HCT116 (cell line): ENCODE results near the gene PLA1A. TPM values are rescaled to one million over a fixed set of nuclear protein-coding genes. Genes with fewer than 3 reads are reported as not detected.

Experiments used
- ATAC-seq: fragments of 200-7000 bp; cut with Tn5 transposase; 2 replicates; pipeline ENCODE4 v1.9.1; 2020; ENCODE audit warnings: mild to moderate bottlenecking, moderate library complexity
- BruUV-seq: library from RNA; stranded (reverse); fragments of 400-500 nt; replicated peaks from 2 replicates; lab custom pipeline; 2021; lab: Mats Ljungman, UMichigan
- CTCF ChIA-PET: fragments of 300-600 bp; sonication (Branson Sonifier 250); formaldehyde crosslinking; loops from one replicate; lab custom pipeline; 2021; ENCODE audit warnings: antibody characterized with exemption; lab: Charles Lee
- POLR2A ChIA-PET: fragments of 300-600, 350-600 bp; sonication (Branson Sonifier 250); formaldehyde crosslinking; loops from one replicate; lab custom pipeline; 2021; ENCODE audit warnings: antibody characterized with exemption; lab: Charles Lee
- RAD21 ChIA-PET, 2 experiments: fragments of 300-600 bp; sonication (Branson Sonifier 250); formaldehyde crosslinking; loops; one replicate each; lab custom pipeline; 2023; ENCODE audit warnings: low total read pairs in 2 of 2; ENCODE audit not compliant: uncharacterized antibody in 2 of 2, unreplicated experiment in 2 of 2, low non-redundant PET in 1 of 2; lab: Charles Lee
- DNase-seq: peaks from one replicate; pipeline ENCODE4 v3.0.0-alpha.2; 2010; ENCODE audit warnings: low read depth, low spot score
- H2AFZ ChIP-seq: fragments of 200-600 bp; shearing (Covaris generic), sonication (generic); 2 replicates; pipeline ENCODE4 v1.6.1; 2017; ENCODE audit warnings: low read depth, mixed run types, mixed read lengths, antibody characterized with exemption, low read length; ENCODE audit not compliant: poor library complexity, severe bottlenecking
- H3K27ac ChIP-seq: 2 replicates; pipeline ENCODE4 v1.5.1; 2012; ENCODE audit warnings: low read depth, low read length
- H3K27me3 ChIP-seq: fragments of 200-600 bp; sonication (generic); 2 replicates; pipeline ENCODE4 v1.6.1; 2016; ENCODE audit warnings: mixed run types, low read length, mixed read lengths; ENCODE audit not compliant: insufficient read depth
- H3K36me3 ChIP-seq, 2 experiments: fragments of 200-500 bp in 1 of 2; fragments of 200-600 bp in 1 of 2; sonication (Bioruptor generic) in 1 of 2; sonication (generic) in 1 of 2; 2 replicates each; pipeline versions ENCODE4 v1.5.1 to v1.6.1; 2014 to 2016; ENCODE audit warnings: low read length in 2 of 2, inconsistent platforms in 1 of 2, mixed read lengths in 1 of 2, mixed run types in 1 of 2; ENCODE audit not compliant: insufficient read depth in 2 of 2, control insufficient read depth in 1 of 2
- H3K4me1 ChIP-seq, 2 experiments: fragments of 200-600 bp in 1 of 2; sonication (generic) in 1 of 2; 2 replicates each; pipeline versions ENCODE4 v1.5.1 to v1.6.1; 2012 to 2017; ENCODE audit warnings: low read length in 2 of 2, inconsistent platforms in 1 of 2, mild to moderate bottlenecking in 1 of 2, mixed read lengths in 1 of 2, mixed run types in 1 of 2, moderate library complexity in 1 of 2; ENCODE audit not compliant: insufficient read depth in 2 of 2, control insufficient read depth in 1 of 2
- H3K4me2 ChIP-seq: fragments of 200-600 bp; sonication (generic); 2 replicates; pipeline ENCODE4 v1.6.1; 2017; ENCODE audit warnings: mixed run types, low read length, mixed read lengths
- H3K4me3 ChIP-seq, 2 experiments: fragments of 200-600 bp in 1 of 2; sonication (generic) in 1 of 2; replicated peaks in 1 of 2; 2 replicates each; pipeline ENCODE4 v1.5.1; 2011 to 2016; ENCODE audit warnings: low read length in 2 of 2, control low read depth in 1 of 2, low read depth in 1 of 2, mild to moderate bottlenecking in 1 of 2, mixed read lengths in 1 of 2, mixed run types in 1 of 2
- H3K79me2 ChIP-seq: fragments of 200-600 bp; sonication (generic); 2 replicates; pipeline ENCODE4 v1.6.1; 2017; ENCODE audit warnings: mild to moderate bottlenecking, mixed run types, low read length, moderate library complexity, mixed read lengths; ENCODE audit not compliant: insufficient read depth
- H3K9ac ChIP-seq: fragments of 200-600 bp; sonication (generic); 2 replicates; pipeline ENCODE4 v1.6.1; 2016; ENCODE audit warnings: low read length, mixed read lengths
- H3K9me2 ChIP-seq: fragments of 200-600 bp; sonication (generic), shearing (Covaris generic); 2 replicates; pipeline ENCODE4 v1.6.1; 2017; ENCODE audit warnings: mixed run types, mild to moderate bottlenecking, moderate library complexity; ENCODE audit not compliant: insufficient read depth
- H3K9me3 ChIP-seq, 2 experiments: fragments of 200-500 bp in 1 of 2; fragments of 200-600 bp in 1 of 2; sonication (Bioruptor generic) in 1 of 2; sonication (generic) in 1 of 2; 2 replicates each; pipeline ENCODE4 v1.6.1; 2014 to 2017; ENCODE audit warnings: low read length in 2 of 2, mixed read lengths in 2 of 2, inconsistent platforms in 1 of 2, low read depth in 1 of 2, mild to moderate bottlenecking in 1 of 2, mixed run types in 1 of 2, moderate library complexity in 1 of 2; ENCODE audit not compliant: control insufficient read depth in 1 of 2, insufficient read depth in 1 of 2
- H4K20me1 ChIP-seq: fragments of 200-600 bp; sonication (generic), shearing (Covaris generic); 2 replicates; pipeline ENCODE4 v1.6.1; 2017; ENCODE audit warnings: mixed run types, mild to moderate bottlenecking, moderate library complexity; ENCODE audit not compliant: insufficient read depth
- CEBPB ChIP-seq: IDR thresholded peaks from 2 replicates; pipeline ENCODE4 v1.6.1; 2012; ENCODE audit warnings: low read depth
- ELF1 ChIP-seq: IDR thresholded peaks from 2 replicates; pipeline ENCODE4 v1.6.1; 2012; ENCODE audit warnings: low read depth, borderline replicate concordance
- EZH2phosphoT487 ChIP-seq: fragments of 200-600 bp; IDR thresholded peaks from 2 replicates; pipeline ENCODE4 v1.6.1; 2018; ENCODE audit warnings: antibody characterized with exemption, borderline replicate concordance
- JUND ChIP-seq: IDR thresholded peaks from 2 replicates; pipeline ENCODE4 v1.6.1; 2012
- POLR2A ChIP-seq: IDR thresholded peaks from 2 replicates; pipeline ENCODE4 v1.7.0; 2011; ENCODE audit warnings: borderline replicate concordance; ENCODE audit not compliant: insufficient read depth, insufficient read length; ENCODE audit errors: extremely low read depth
- ZFX ChIP-seq: fragments of 450-650 bp; IDR thresholded peaks from 2 replicates; pipeline ENCODE4 v1.6.1; 2017
- ZNF274 ChIP-seq: fragments of 200-500 bp; sonication (Bioruptor generic); IDR thresholded peaks from 2 replicates; pipeline ENCODE4 v1.6.1; 2014; ENCODE audit warnings: mild to moderate bottlenecking, low read depth, low read length, inconsistent platforms
- intact Hi-C: fragments of 100-400 bp; cut with micrococcal nuclease; formaldehyde crosslinking; loops from 2 replicates; pipeline ENCODE4 v1.10.0; 2022
- total RNA-seq: library from RNA; stranded (reverse); gene quantifications from one replicate; pipeline ENCODE4 v1.2.1, GENCODE V29; 2021; ENCODE audit not compliant: unreplicated experiment
- TF ChIP-seq, protein P1 (sequence below), 3 experiments: fragments of 200-600 bp in 1 of 3; sonication (generic) in 1 of 3; IDR thresholded peaks in 2 of 3; conservative IDR thresholded peaks in 1 of 3; 2 replicates each; pipeline ENCODE4 v1.5.1; 2012 to 2017; ENCODE audit warnings: low read depth in 2 of 3, low read length in 2 of 3, antibody characterized with exemption in 1 of 3, borderline replicate concordance in 1 of 3, control low read depth in 1 of 3, mild to moderate bottlenecking in 1 of 3, mixed read lengths in 1 of 3, mixed run types in 1 of 3, moderate library complexity in 1 of 3; ENCODE audit not compliant: insufficient read depth in 1 of 3

The PLA1A gene
- total RNA-seq, 1 experiment from 2014 or later, result not detected

DNA sequence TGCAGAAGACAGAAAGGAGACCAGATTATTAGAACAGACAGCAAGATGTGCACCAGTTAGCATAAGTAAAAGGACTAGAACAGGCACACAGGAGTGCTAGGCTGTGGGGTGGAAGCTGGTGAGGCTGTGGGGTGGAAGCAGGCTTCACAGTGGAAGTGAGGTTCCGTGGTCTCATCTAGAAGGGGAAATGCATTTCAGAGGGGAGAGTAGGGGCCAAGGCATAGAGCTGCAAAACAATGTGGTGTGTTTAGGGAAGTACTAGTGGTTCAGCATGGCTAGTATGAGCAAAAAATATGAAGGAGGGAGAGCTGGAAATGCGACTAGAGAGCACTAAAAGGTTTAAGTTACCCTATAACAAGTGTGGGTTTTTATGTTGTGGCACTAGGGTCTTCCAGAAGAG is 56.2 kb downstream of the PLA1A start:
- no peak overlapping the region for H3K9ac ChIP-seq
- H2AFZ ChIP-seq, result no peak overlapping the region
- H4K20me1 ChIP-seq, result no peaks in the 10 kb centered on the region
- no peaks in the 10 kb centered on the region for H3K4me1 ChIP-seq
- H3K9me3 ChIP-seq, result no peaks in the 10 kb centered on the region
- H3K4me2 ChIP-seq, result no peak overlapping the region
- H3K79me2 ChIP-seq, result no peaks in the 10 kb centered on the region
- no peaks in the 10 kb centered on the region; the same call in 1 of the 2 replicates for H3K27me3 ChIP-seq
- ChIA-PET POLR2A (no interaction called here), RAD21 (no interaction called here), CTCF (no interaction called here)
- ATAC-seq (no peak), DNase-seq (no peak)
- H3K27ac ChIP-seq, result no peak overlapping the region
- TF ChIP-seq, protein P1, sequence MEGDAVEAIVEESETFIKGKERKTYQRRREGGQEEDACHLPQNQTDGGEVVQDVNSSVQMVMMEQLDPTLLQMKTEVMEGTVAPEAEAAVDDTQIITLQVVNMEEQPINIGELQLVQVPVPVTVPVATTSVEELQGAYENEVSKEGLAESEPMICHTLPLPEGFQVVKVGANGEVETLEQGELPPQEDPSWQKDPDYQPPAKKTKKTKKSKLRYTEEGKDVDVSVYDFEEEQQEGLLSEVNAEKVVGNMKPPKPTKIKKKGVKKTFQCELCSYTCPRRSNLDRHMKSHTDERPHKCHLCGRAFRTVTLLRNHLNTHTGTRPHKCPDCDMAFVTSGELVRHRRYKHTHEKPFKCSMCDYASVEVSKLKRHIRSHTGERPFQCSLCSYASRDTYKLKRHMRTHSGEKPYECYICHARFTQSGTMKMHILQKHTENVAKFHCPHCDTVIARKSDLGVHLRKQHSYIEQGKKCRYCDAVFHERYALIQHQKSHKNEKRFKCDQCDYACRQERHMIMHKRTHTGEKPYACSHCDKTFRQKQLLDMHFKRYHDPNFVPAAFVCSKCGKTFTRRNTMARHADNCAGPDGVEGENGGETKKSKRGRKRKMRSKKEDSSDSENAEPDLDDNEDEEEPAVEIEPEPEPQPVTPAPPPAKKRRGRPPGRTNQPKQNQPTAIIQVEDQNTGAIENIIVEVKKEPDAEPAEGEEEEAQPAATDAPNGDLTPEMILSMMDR (IDR thresholded peaks at IDR 0.05 in 2 of 3, conservative IDR thresholded peaks at IDR 0.05 in 1 of 3; ENCODE audit: borderline replicate concordance in 1 of 3, insufficient read depth in 1 of 3, low read depth in 2 of 3, low read length in 2 of 3), result no peak
- TF ChIP-seq CEBPB (no peak), POLR2A (no peak), ELF1 (no peak), JUND (no peak), EZH2phosphoT487 (no peak), ZFX (no peak), ZNF274 (no peak)
- H3K36me3 ChIP-seq, result no peaks in the 10 kb centered on the region
- no TSS peak for BruUV-seq
- no peaks in the 10 kb centered on the region for H3K9me2 ChIP-seq
- intact Hi-C loops, result no loop called here
- no peak overlapping the region for H3K4me3 ChIP-seq
